Measurements from ENCODE around the gene PDX1.

DNA sequence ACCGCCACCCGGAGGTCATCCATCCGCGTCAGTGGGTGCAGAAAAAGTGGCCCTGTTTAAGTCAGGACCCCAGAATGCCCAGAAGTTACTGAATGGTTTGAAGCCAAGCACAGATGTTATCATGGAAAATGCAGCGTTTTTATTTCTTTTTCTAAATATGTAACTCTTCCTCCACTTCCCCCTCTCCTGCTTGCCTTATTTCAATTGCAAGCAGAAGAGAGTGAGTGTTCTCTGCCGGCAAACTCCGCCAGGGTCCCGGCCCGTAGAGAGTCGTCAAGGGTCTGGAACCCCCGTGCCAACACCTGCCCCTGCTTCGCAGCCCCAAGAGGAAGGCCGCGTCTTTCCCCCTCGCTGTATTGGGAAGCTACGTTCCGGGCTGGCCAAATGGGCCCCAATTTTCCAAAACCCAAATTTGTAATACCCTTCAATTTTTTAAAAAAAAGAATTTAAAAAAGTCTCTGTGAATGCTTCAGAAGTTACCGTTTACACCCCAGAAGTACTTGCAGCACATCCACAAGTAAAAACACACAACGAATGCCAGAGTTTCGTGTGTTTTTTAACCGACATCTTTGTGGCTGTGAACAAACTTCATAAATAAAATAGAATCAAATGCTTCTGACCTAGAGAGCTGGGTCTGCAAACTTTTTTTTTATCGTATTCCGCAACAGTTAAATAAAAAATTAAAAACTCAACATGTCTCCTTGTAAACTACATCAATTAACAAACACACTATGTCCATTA, 712 bp upstream of the PDX1 start:
- TF ChIP-seq, protein P1, sequence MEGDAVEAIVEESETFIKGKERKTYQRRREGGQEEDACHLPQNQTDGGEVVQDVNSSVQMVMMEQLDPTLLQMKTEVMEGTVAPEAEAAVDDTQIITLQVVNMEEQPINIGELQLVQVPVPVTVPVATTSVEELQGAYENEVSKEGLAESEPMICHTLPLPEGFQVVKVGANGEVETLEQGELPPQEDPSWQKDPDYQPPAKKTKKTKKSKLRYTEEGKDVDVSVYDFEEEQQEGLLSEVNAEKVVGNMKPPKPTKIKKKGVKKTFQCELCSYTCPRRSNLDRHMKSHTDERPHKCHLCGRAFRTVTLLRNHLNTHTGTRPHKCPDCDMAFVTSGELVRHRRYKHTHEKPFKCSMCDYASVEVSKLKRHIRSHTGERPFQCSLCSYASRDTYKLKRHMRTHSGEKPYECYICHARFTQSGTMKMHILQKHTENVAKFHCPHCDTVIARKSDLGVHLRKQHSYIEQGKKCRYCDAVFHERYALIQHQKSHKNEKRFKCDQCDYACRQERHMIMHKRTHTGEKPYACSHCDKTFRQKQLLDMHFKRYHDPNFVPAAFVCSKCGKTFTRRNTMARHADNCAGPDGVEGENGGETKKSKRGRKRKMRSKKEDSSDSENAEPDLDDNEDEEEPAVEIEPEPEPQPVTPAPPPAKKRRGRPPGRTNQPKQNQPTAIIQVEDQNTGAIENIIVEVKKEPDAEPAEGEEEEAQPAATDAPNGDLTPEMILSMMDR (IDR thresholded peaks at IDR 0.05), result no peak
- no peak for TF ChIP-seq POLR2A (IDR thresholded peaks at IDR 0.05)

Data from testis (tissue), 2 donors.